Thyroid gland (tissue), 4 donors: ENCODE results near the gene ZG16B. TPM values are rescaled to one million over a fixed set of nuclear protein-coding genes. Genes with fewer than 3 reads are reported as not detected.

Experiments used
- DNase-seq, 2 donors: peaks; one replicate each; pipeline ENCODE4 v3.0.0-alpha.2; 2019
- H3K27ac ChIP-seq, 3 donors: fragments of 200-600 bp; sonication (generic); 1 replicate in 2 of 3; 2 replicates in 1 of 3; pipeline ENCODE4 v1.5.1; 2016 to 2019; ENCODE audit warnings: mild to moderate bottlenecking in 1 of 3, moderate library complexity in 1 of 3
- H3K27me3 ChIP-seq: fragments of 200-600 bp; sonication (generic); one replicate; pipeline ENCODE4 v1.5.1; 2019
- H3K36me3 ChIP-seq, 2 donors: fragments of 200-600 bp; sonication (generic); one replicate each; pipeline ENCODE4 v1.5.1; 2016 to 2019
- H3K4me1 ChIP-seq, 2 donors: fragments of 200-600 bp; sonication (generic); one replicate each; pipeline ENCODE4 v1.5.1; 2017 to 2019
- H3K4me3 ChIP-seq, 3 donors: fragments of 200-600 bp; sonication (generic); replicated peaks in 1 of 3; 1 replicate in 2 of 3; 2 replicates in 1 of 3; pipeline ENCODE4 v1.5.1; 2016; ENCODE audit warnings: mild to moderate bottlenecking in 1 of 3
- H3K9me3 ChIP-seq: fragments of 200-600 bp; sonication (generic); one replicate; pipeline ENCODE4 v1.5.1; 2017
- CTCF ChIP-seq, 6 experiments: fragments of 200-600 bp in 3 of 6; fragments of 450-650 bp in 3 of 6; sonication (generic) in 3 of 6; IDR thresholded peaks; one replicate each; pipeline ENCODE4 v1.5.1; 2016 to 2019; ENCODE audit warnings: antibody characterized with exemption in 6 of 6, mild to moderate bottlenecking in 2 of 6, inconsistent platforms in 1 of 6, moderate library complexity in 1 of 6
- POLR2A ChIP-seq, 2 donors: fragments of 450-650 bp; IDR thresholded peaks; one replicate each; pipeline ENCODE4 v1.6.1; 2017; ENCODE audit warnings: antibody characterized with exemption in 2 of 2, mild to moderate bottlenecking in 2 of 2, moderate library complexity in 1 of 2
- WGBS, 2 donors: methylation state at CpG; one replicate each; pipeline ENCODE4 v1.1.5; 2017; 5-methylcytosine and 5-hydroxymethylcytosine counted together
- intact Hi-C: fragments of 100-400 bp; cut with DNase I; formaldehyde crosslinking; loops from one replicate; pipeline ENCODE4 v1.15.1; 2023
- total RNA-seq, 4 donors: library from RNA; depleted of rRNA; stranded (reverse); fragments of >200 nt; gene quantifications; one replicate each; pipeline ENCODE4 v1.2.3, GENCODE V29; 2016

Gene ZG16B
- total RNA-seq, 4 donors from 2014 or later: not detected

DNA sequence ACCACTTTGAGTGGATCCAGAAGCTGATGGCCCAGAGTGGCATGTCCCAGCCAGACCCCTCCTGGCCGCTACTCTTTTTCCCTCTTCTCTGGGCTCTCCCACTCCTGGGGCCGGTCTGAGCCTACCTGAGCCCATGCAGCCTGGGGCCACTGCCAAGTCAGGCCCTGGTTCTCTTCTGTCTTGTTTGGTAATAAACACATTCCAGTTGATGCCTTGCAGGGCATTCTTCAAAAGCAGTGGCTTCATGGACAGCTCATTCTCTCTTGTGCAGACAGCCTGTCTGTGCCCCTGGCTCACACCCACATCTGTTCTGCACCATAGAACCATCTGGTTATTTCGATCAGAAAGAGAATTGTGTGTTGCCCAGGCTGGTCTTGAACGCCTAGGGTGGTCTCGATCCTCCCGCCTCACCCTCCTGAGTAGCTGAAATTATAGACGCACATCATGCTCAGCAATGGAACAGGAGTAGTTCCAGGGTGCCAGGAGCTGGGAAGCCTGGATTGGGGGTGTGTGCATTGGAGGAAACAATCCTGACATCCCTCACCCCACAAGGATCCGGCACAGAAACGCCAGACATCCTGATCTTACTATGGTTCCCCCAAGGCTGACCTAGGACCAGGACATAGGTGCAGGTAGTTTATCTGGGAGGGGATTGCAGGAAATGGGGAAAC, 8.5 kb upstream of the ZG16B start:
- Histone ChIP-seq H3K4me3 (no peak overlapping the region), H3K36me3 (no peaks in the 10 kb centered on the region), H3K27me3 (no peaks in the 10 kb centered on the region), H3K9me3 (no peaks in the 10 kb centered on the region), H3K4me1 (no peaks in the 10 kb centered on the region), H3K27ac (no peak overlapping the region)
- TF ChIP-seq CTCF (IDR thresholded peaks at IDR 0.05) (no peak), POLR2A (IDR thresholded peaks at IDR 0.05) (no peak)
- no peak for DNase-seq
- intact Hi-C loops: no loop called here
- WGBS, 2 donors: 78 to 87% methylated on average over 9 of the region's 9 CpGs

GRCh38 chr16:2822158-2822495, 8.0 kb upstream of the ZG16B start:
- 66 to 68% methylated on average over 8 of the region's 8 CpGs for WGBS, 2 donors
- no peak overlapping the region for H3K27ac ChIP-seq
- H3K27me3 ChIP-seq: no peaks in the 10 kb centered on the region
- DNase-seq: no peak
- TF ChIP-seq POLR2A (IDR thresholded peaks at IDR 0.05) (no peak), CTCF (IDR thresholded peaks at IDR 0.05) (no peak)
- no peak overlapping the region for H3K4me3 ChIP-seq
- no peaks in the 10 kb centered on the region for H3K36me3 ChIP-seq
- no peaks in the 10 kb centered on the region for H3K9me3 ChIP-seq
- intact Hi-C loops: no loop called here
- H3K4me1 ChIP-seq: no peaks in the 10 kb centered on the region

- WGBS, 2 donors: 41 to 44% methylated on average over 4 of the region's 4 CpGs
- intact Hi-C loops: no loop called here
- no peak for TF ChIP-seq POLR2A (IDR thresholded peaks at IDR 0.05)
- TF ChIP-seq CTCF (IDR thresholded peaks at IDR 0.05): no peak
- Histone ChIP-seq H3K9me3 (no peaks in the 10 kb centered on the region), H3K4me3 (no peak overlapping the region), H3K27me3 (no peaks in the 10 kb centered on the region), H3K27ac (no peak overlapping the region), H3K4me1 (no peaks in the 10 kb centered on the region), H3K36me3 (no peaks in the 10 kb centered on the region)
- no peak for DNase-seq
Observed at GRCh38 chr16:2822496-2822895, 7.6 kb upstream of the ZG16B start.

DNA sequence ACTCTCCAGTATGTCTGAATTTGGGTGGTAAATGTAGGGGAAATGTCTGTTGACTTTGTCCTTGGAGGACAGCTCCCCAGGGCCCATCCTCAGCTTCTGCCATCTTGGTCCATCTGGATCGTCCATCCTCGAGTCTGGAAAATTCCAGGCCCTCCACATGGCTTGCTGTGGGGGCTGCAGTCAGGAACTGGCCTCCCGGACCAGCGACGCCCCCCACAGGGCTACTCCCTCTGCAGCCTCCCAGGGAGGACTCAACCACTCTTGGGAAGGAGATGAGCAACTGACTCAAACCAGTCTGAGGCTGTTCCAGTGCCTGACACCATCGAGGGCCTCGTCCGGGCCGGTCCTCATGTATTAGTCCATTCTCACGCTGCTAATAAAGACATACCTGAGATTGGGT, 5.5 kb upstream of the ZG16B start:
- WGBS, 2 donors: 83 to 88% methylated on average over 7 to 10 of the region's 10 CpGs
- no peak overlapping the region for H3K27ac ChIP-seq
- intact Hi-C loops: no loop called here
- H3K4me3 ChIP-seq: no peak overlapping the region
- no peaks in the 10 kb centered on the region for H3K9me3 ChIP-seq
- no peaks in the 10 kb centered on the region for H3K4me1 ChIP-seq
- no peak for DNase-seq
- no peaks in the 10 kb centered on the region for H3K36me3 ChIP-seq
- H3K27me3 ChIP-seq: no peaks in the 10 kb centered on the region
- TF ChIP-seq POLR2A (IDR thresholded peaks at IDR 0.05): no peak
- TF ChIP-seq CTCF (IDR thresholded peaks at IDR 0.05): no peak

DNA sequence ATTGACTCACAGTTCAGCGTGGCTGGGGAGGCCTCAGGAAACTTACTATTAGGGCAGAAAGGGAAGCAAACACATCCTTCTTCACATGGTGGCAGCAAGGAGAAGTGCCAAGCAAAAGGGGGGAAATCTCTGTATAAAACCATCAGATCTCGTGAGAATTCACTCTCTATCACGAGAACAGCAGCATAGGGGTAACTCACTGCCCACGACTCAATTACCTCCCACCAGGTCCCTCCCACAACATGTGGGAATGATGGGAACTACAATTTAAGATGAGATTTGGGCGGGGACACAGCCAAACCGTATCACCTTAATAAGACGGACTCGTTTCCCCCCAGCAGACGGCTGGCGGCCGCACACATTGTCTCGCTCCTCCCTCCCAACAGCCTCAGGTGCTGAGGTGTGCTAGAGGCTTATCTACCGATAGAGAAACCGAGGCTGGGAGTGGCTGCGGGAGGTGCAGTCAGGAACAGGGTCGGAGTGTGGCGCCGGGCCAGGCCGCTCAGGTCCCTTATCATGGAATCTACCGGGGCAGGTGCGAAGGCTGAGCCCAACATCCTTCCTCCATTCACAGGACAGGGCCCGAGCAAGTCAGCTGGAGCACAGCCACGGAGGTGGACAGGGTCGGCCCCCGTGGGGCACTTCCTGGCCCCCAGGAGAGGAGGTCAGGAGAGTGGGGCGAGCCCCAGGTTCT, 4.9 kb upstream of the ZG16B start:
- Histone ChIP-seq H3K36me3 (no peaks in the 10 kb centered on the region), H3K27ac (no peak overlapping the region), H3K9me3 (no peaks in the 10 kb centered on the region), H3K27me3 (no peaks in the 10 kb centered on the region), H3K4me1 (no peaks in the 10 kb centered on the region), H3K4me3 (no peak overlapping the region)
- no peak for DNase-seq
- 78 to 83% methylated on average over 21 to 24 of the region's 26 CpGs for WGBS, 2 donors
- intact Hi-C loops: no loop called here
- TF ChIP-seq POLR2A (IDR thresholded peaks at IDR 0.05): no peak
- TF ChIP-seq CTCF (IDR thresholded peaks at IDR 0.05): no peak
